ENCODE results near the gene SUPT5H. TPM values are rescaled to one million over a fixed set of nuclear protein-coding genes. Genes with fewer than 3 reads are reported as not detected.
A peak's percentile ranks its signal among the peaks of the same experiment; 100 is the strongest.
"Not testable (repeated sequence)": the region's sequence is repeated elsewhere in the genome, so short reads cannot be mapped to it uniquely, and the experiment has no call there.

The SUPT5H gene
- total RNA-seq, 1 donor = 91.2 TPM

GRCh38 chr19:39473443-39473960 is 28.1 kb downstream of the SUPT5H start:
- Histone ChIP-seq H3K4me1 (ENCODE audit: insufficient read depth, low read length) (no peaks in the 10 kb centered on the region), H3K4me3 (ENCODE audit: insufficient read depth, low read length) (no peak overlapping the region), H3K27ac (ENCODE audit: low read depth, low read length) (no peak overlapping the region), H3K36me3 (ENCODE audit: insufficient read depth, low read length) (peaks cover 73% of the 10 kb centered on the region), H3K79me2 (ENCODE audit: insufficient read depth, low read length) (no peaks in the 10 kb centered on the region), H3K27me3 (ENCODE audit: insufficient read depth, low read length) (no peaks in the 10 kb centered on the region), H2AFZ (ENCODE audit: low read length) (no peak overlapping the region), H3K9me3 (ENCODE audit: low read depth, low read length) (no peaks in the 10 kb centered on the region), H4K20me1 (ENCODE audit: insufficient read depth, low read length) (peaks cover 12% of the 10 kb centered on the region), H3K4me2 (ENCODE audit: insufficient read depth, low read length) (no peak overlapping the region)
- no peak for TF ChIP-seq CTCF (IDR thresholded peaks at IDR 0.05; ENCODE audit: extremely low read depth, low read depth, low read length)
- DNase-seq (ENCODE audit: insufficient read length, low spot score, missing footprints) = peak; percentile 68

- peak; percentile 91 for DNase-seq (ENCODE audit: insufficient read length, low spot score, missing footprints)
- peak; percentile 78 for TF ChIP-seq CTCF (IDR thresholded peaks at IDR 0.05; ENCODE audit: extremely low read depth, low read depth, low read length)
- Histone ChIP-seq H3K4me1 (ENCODE audit: insufficient read depth, low read length) (no peaks in the 10 kb centered on the region), H3K27ac (ENCODE audit: low read depth, low read length) (no peak overlapping the region), H3K27me3 (ENCODE audit: insufficient read depth, low read length) (no peaks in the 10 kb centered on the region), H2AFZ (ENCODE audit: low read length) (no peak overlapping the region), H3K79me2 (ENCODE audit: insufficient read depth, low read length) (no peaks in the 10 kb centered on the region), H4K20me1 (ENCODE audit: insufficient read depth, low read length) (peaks cover 9% of the 10 kb centered on the region), H3K36me3 (ENCODE audit: insufficient read depth, low read length) (peaks cover 67% of the 10 kb centered on the region), H3K4me2 (ENCODE audit: insufficient read depth, low read length) (no peak overlapping the region), H3K4me3 (ENCODE audit: insufficient read depth, low read length) (no peak overlapping the region), H3K9me3 (ENCODE audit: low read depth, low read length) (no peaks in the 10 kb centered on the region)
Measured at GRCh38 chr19:39474139-39474620, 28.8 kb downstream of the SUPT5H start.

GRCh38 chr19:39475748-39476147 is 30.4 kb downstream of the SUPT5H start:
- peaks cover 52% of the 10 kb centered on the region for H3K36me3 ChIP-seq (ENCODE audit: insufficient read depth, low read length)
- peak; percentile 38 for DNase-seq (ENCODE audit: insufficient read length, low spot score, missing footprints)
- no peak for TF ChIP-seq CTCF (IDR thresholded peaks at IDR 0.05; ENCODE audit: extremely low read depth, low read depth, low read length)
- no peak overlapping the region for H3K4me3 ChIP-seq (ENCODE audit: insufficient read depth, low read length)
- H3K27me3 ChIP-seq (ENCODE audit: insufficient read depth, low read length) = no peaks in the 10 kb centered on the region
- H3K9me3 ChIP-seq (ENCODE audit: low read depth, low read length) = no peaks in the 10 kb centered on the region
- peaks cover 2% of the 10 kb centered on the region for H3K79me2 ChIP-seq (ENCODE audit: insufficient read depth, low read length)
- H3K27ac ChIP-seq (ENCODE audit: low read depth, low read length) = no peak overlapping the region
- H4K20me1 ChIP-seq (ENCODE audit: insufficient read depth, low read length) = peaks cover 7% of the 10 kb centered on the region
- H2AFZ ChIP-seq (ENCODE audit: low read length) = no peak overlapping the region
- peaks cover 5% of the 10 kb centered on the region for H3K4me1 ChIP-seq (ENCODE audit: insufficient read depth, low read length)
- no peak overlapping the region for H3K4me2 ChIP-seq (ENCODE audit: insufficient read depth, low read length)

GRCh38 chr19:39479319-39479801 is 34.0 kb downstream of the SUPT5H start:
- Histone ChIP-seq H3K79me2 (ENCODE audit: insufficient read depth, low read length) (peaks cover 28% of the 10 kb centered on the region), H3K4me1 (ENCODE audit: insufficient read depth, low read length) (peaks cover 13% of the 10 kb centered on the region), H3K36me3 (ENCODE audit: insufficient read depth, low read length) (peaks cover 20% of the 10 kb centered on the region)
- H3K27me3 ChIP-seq (ENCODE audit: insufficient read depth, low read length); H3K27ac ChIP-seq (ENCODE audit: low read depth, low read length); DNase-seq (ENCODE audit: insufficient read length, low spot score, missing footprints); H3K4me3 ChIP-seq (ENCODE audit: insufficient read depth, low read length); H3K4me2 ChIP-seq (ENCODE audit: insufficient read depth, low read length); H3K9me3 ChIP-seq (ENCODE audit: low read depth, low read length); H2AFZ ChIP-seq (ENCODE audit: low read length); H4K20me1 ChIP-seq (ENCODE audit: insufficient read depth, low read length): not testable (repeated sequence)
